ENCODE measurements around the gene KLHL34.

The KLHL34 gene

DNA sequence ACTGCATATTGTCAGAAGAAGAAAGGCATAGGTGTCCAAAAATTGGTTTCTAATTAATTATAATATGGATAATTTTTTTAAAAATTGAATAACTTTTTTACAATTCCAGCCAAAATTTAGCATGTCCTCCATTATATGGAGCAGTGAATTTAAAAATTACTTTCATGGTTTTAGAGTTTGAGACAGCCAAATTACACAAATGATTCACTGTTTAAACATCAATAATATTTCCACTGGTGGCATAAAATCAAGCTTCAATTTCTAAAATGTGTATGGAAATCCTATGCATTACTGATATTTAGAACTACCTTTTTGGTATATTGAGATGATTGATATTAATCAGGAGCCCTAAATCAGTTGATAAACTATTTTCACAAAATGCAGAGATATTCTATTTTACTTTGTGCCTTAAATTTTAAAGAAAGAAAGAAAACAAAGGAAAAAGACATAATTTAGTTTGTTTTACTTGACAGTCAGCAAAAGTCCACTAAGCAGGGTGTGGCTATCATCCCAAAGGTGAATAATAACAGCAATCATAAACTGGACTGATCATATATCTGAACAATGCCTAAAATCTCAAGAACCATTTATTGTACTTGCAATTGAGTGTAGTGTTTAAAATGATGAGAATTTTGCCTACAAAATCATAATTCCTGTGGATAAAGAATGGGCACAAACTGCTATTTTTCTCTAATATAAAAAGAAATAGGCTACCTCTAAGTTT lies 34.2 kb downstream of the KLHL34 start:
- Histone ChIP-seq H3K9ac (no peak overlapping the region), H3K4me2 (no peak overlapping the region), H3K4me1 (no peaks in the 10 kb centered on the region), H3K9me3 (replicated peaks in 1 of 11) (peaks cover 0 to 19% (median 12%) of the 10 kb centered on the region in 11 experiments; a peak in 9 of 22 replicates), H3K27me3 (no peaks in the 10 kb centered on the region), H4K20me1 (no peaks in the 10 kb centered on the region), H3K4me3 (no peak overlapping the region), H3K36me3 (no peaks in the 10 kb centered on the region), H3K27ac (no peak overlapping the region)
- no peak for TF ChIP-seq Cebpa-rat (IDR thresholded peaks at IDR 0.05)

DNA sequence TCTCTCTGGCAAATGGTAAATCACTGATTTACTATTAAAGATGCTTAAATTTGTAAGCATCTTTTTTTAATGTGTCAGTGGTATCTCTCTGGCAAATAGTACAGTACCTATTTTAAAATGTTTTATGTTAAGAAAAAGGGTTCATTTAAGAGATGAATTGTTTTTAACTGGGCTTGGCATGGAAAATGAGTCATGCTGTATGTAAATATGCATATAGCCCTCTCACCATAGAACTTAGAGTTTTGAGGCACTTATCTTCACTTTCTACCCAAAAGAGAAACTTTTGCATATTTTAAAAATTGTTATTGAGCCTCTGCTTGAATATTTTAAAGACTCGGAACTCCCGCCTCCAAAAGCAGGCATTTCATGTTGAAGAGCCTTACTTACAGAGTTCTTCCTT lies 37.9 kb downstream of the KLHL34 start:
- no peaks in the 10 kb centered on the region for H3K36me3 ChIP-seq
- no peak overlapping the region for H3K4me3 ChIP-seq
- H3K4me2 ChIP-seq: no peak overlapping the region
- no peaks in the 10 kb centered on the region for H3K4me1 ChIP-seq
- H3K27me3 ChIP-seq: no peaks in the 10 kb centered on the region
- no peaks in the 10 kb centered on the region for H3K9me3 ChIP-seq (replicated peaks in 1 of 11)
- no peak overlapping the region for H3K27ac ChIP-seq
- no peak overlapping the region for H3K9ac ChIP-seq
- no peaks in the 10 kb centered on the region for H4K20me1 ChIP-seq
- no peak for TF ChIP-seq Cebpa-rat (IDR thresholded peaks at IDR 0.05)

DNA sequence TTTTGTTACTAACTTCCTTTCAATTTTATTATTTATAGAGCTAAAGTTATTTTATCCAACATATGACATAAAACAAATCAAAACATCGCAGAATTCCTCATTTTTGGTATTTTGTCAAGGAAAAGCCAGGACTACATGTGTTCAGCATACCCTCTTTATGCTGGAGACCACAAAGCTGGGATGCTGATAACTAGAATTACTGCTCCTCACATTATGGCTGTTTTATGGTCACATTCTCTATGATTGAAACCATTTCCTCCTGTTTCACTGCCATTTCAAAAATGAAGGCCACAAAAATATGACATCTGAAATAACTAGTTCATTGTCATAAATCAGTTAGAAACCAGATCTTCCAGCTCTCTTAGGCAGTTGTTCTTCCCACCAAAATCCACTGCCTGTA lies 41.7 kb downstream of the KLHL34 start:
- H3K27me3 ChIP-seq: no peaks in the 10 kb centered on the region
- no peak overlapping the region for H3K27ac ChIP-seq
- H3K4me3 ChIP-seq: no peak overlapping the region
- no peak for TF ChIP-seq Cebpa-rat (IDR thresholded peaks at IDR 0.05)
- no peaks in the 10 kb centered on the region for H4K20me1 ChIP-seq
- H3K9me3 ChIP-seq (replicated peaks in 1 of 11): no peaks in the 10 kb centered on the region
- H3K9ac ChIP-seq: no peak overlapping the region
- no peaks in the 10 kb centered on the region for H3K36me3 ChIP-seq
- H3K4me1 ChIP-seq: no peaks in the 10 kb centered on the region
- no peak overlapping the region for H3K4me2 ChIP-seq

GRCh38 chrX:21612154-21612553 lies 46.0 kb downstream of the KLHL34 start:
- no peak for TF ChIP-seq Cebpa-rat (IDR thresholded peaks at IDR 0.05)
- H3K4me2 ChIP-seq: no peak overlapping the region
- peaks cover 0 to 5% (median 0%) of the 10 kb centered on the region in 10 experiments; a peak in 2 of 20 replicates for H3K4me1 ChIP-seq
- no peaks in the 10 kb centered on the region for H4K20me1 ChIP-seq
- H3K36me3 ChIP-seq: no peaks in the 10 kb centered on the region
- no peak overlapping the region for H3K27ac ChIP-seq
- H3K4me3 ChIP-seq: no peak overlapping the region
- H3K27me3 ChIP-seq: no peaks in the 10 kb centered on the region
- no peak overlapping the region for H3K9ac ChIP-seq
- no peaks in the 10 kb centered on the region for H3K9me3 ChIP-seq (replicated peaks in 1 of 11)

DNA sequence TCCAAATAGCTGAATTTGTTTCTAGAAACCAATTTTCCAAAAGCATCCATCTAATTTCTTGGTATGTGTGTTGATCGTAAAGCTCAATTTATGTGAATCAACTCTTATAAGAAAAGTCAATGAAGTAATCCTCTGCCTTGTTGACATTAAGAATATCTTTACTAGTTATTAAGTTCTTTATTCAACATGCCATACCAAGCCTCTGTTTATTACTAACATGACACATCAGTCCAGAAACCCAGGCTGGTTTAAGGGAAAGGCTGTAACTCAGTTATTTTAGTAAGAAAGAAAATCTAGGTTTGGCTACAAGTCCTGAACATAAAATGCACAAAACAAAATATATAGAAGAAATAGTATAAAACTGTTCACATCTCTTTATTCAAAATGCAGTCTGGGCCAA lies 48.0 kb downstream of the KLHL34 start:
- Histone ChIP-seq H3K9ac (no peak overlapping the region), H3K4me2 (no peak overlapping the region), H3K4me1 (peaks cover 0 to 5% (median 0%) of the 10 kb centered on the region in 10 experiments; a peak in 2 of 20 replicates), H3K27ac (no peak overlapping the region), H3K9me3 (replicated peaks in 1 of 11) (no peaks in the 10 kb centered on the region), H3K36me3 (no peaks in the 10 kb centered on the region), H3K4me3 (no peak overlapping the region), H4K20me1 (no peaks in the 10 kb centered on the region), H3K27me3 (no peaks in the 10 kb centered on the region)
- TF ChIP-seq Cebpa-rat (IDR thresholded peaks at IDR 0.05): no peak

- Histone ChIP-seq H3K4me3 (no peak overlapping the region), H3K9me3 (replicated peaks in 1 of 11) (no peaks in the 10 kb centered on the region), H3K27me3 (no peaks in the 10 kb centered on the region), H4K20me1 (no peaks in the 10 kb centered on the region), H3K4me2 (no peak overlapping the region), H3K27ac (no peak overlapping the region), H3K36me3 (no peaks in the 10 kb centered on the region), H3K4me1 (peaks cover 0 to 5% (median 0%) of the 10 kb centered on the region in 10 experiments; a peak in 2 of 20 replicates), H3K9ac (no peak overlapping the region)
- TF ChIP-seq Cebpa-rat (IDR thresholded peaks at IDR 0.05): no peak
Measured at GRCh38 chrX:21606002-21606401, 52.1 kb downstream of the KLHL34 start.
